A673 (cell line): ENCODE measurements around the gene GPR179. TPM values are rescaled to one million over a fixed set of nuclear protein-coding genes. Genes with fewer than 3 reads are reported as not detected.

Experiments
- BruUV-seq: library from RNA; stranded (reverse); fragments of 400-500 nt; replicated peaks from 2 replicates; lab custom pipeline; 2021; lab: Mats Ljungman, UMichigan
- CTCF ChIA-PET: fragments of 300-600 bp; sonication (Branson Sonifier 250); formaldehyde crosslinking; loops from one replicate; lab custom pipeline; 2022; ENCODE audit warnings: antibody characterized with exemption; lab: Charles Lee
- POLR2A ChIA-PET: fragments of 300-600 bp; sonication (Branson Sonifier 250); formaldehyde crosslinking; loops from one replicate; lab custom pipeline; 2022; ENCODE audit warnings: antibody characterized with exemption; ENCODE audit not compliant: low non-redundant PET; lab: Charles Lee
- DNase-seq: peaks from one replicate; pipeline ENCODE4 v3.0.0-alpha.2; 2015; ENCODE audit warnings: low spot score
- H3K27ac ChIP-seq: fragments of 200-600 bp; sonication (generic); 2 replicates; pipeline ENCODE4 v1.5.1; 2016; ENCODE audit warnings: mixed run types, low read depth, mild to moderate bottlenecking, mixed read lengths, antibody characterized with exemption, low read length; ENCODE audit not compliant: poor library complexity, severe bottlenecking
- H3K27me3 ChIP-seq: fragments of 200-600 bp; sonication (generic); replicated peaks from 2 replicates; pipeline ENCODE4 v1.6.1; 2017; ENCODE audit warnings: mixed run types, low read depth, mild to moderate bottlenecking, mixed read lengths, antibody characterized with exemption, low read length; ENCODE audit not compliant: insufficient read depth, poor library complexity
- H3K36me3 ChIP-seq: fragments of 200-600 bp; sonication (generic); 2 replicates; pipeline ENCODE4 v1.6.1; 2016; ENCODE audit warnings: mixed run types, mild to moderate bottlenecking, mixed read lengths, antibody characterized with exemption, low read length; ENCODE audit not compliant: insufficient read depth, poor library complexity, severe bottlenecking
- H3K4me1 ChIP-seq: fragments of 200-600 bp; sonication (generic); 2 replicates; pipeline ENCODE4 v1.6.1; 2017; ENCODE audit warnings: mixed run types, mild to moderate bottlenecking, mixed read lengths, antibody characterized with exemption, low read length; ENCODE audit not compliant: insufficient read depth, poor library complexity, severe bottlenecking
- H3K4me3 ChIP-seq: fragments of 200-600 bp; sonication (generic); 2 replicates; pipeline ENCODE4 v1.5.1; 2016; ENCODE audit warnings: low read depth, mixed run types, mild to moderate bottlenecking, mixed read lengths, low read length; ENCODE audit not compliant: poor library complexity, severe bottlenecking
- H3K9me3 ChIP-seq: fragments of 200-600 bp; sonication (generic); 2 replicates; pipeline ENCODE4 v1.6.1; 2016; ENCODE audit warnings: mixed run types, low read depth, mild to moderate bottlenecking, mixed read lengths, antibody characterized with exemption, low read length; ENCODE audit not compliant: poor library complexity, severe bottlenecking
- CTCF ChIP-seq: fragments of 300-800, 200-600 bp; sonication (generic); conservative IDR thresholded peaks from 2 replicates; pipeline ENCODE4 v1.5.1; 2017; ENCODE audit warnings: low read depth, mild to moderate bottlenecking, antibody characterized with exemption, low read length, moderate library complexity, mixed read lengths
- EZH2 ChIP-seq: fragments of 200-600 bp; sonication (generic); IDR thresholded peaks from 2 replicates; pipeline ENCODE4 v1.6.1; 2017; ENCODE audit warnings: borderline replicate concordance, low read depth, mild to moderate bottlenecking, mixed read lengths, antibody characterized with exemption, low read length; ENCODE audit not compliant: poor library complexity, severe bottlenecking
- intact Hi-C: fragments of 100-400 bp; cut with micrococcal nuclease; formaldehyde crosslinking; loops from one replicate; pipeline ENCODE4 v1.10.0; 2022; ENCODE audit not compliant: unreplicated experiment
- total RNA-seq: library from RNA; stranded (reverse); gene quantifications from 2 replicates; pipeline ENCODE4 v1.2.3, GENCODE V29; 2021

The GPR179 gene
- total RNA-seq, 1 experiment from 2014 or later = 0.04 TPM

GRCh38 chr17:38364741-38365140 is 21.0 kb upstream of the GPR179 start:
- CTCF ChIA-PET = interaction anchor here (0.5 kb wide), 1 partner anchor 82 kb away, joined by 4 read pairs; no protein-coding TSS in a partner anchor
- BruUV-seq = no TSS peak
- Histone ChIP-seq H3K27me3 (no peaks in the 10 kb centered on the region), H3K9me3 (no peaks in the 10 kb centered on the region), H3K36me3 (no peaks in the 10 kb centered on the region), H3K27ac (no peak overlapping the region), H3K4me3 (no peak overlapping the region), H3K4me1 (no peaks in the 10 kb centered on the region)
- POLR2A ChIA-PET = no interaction called here
- intact Hi-C loops = no loop called here
- TF ChIP-seq EZH2 (no peak), CTCF (no peak)
- DNase-seq = no peak

- Histone ChIP-seq H3K4me1 (no peaks in the 10 kb centered on the region), H3K36me3 (no peaks in the 10 kb centered on the region), H3K4me3 (no peak overlapping the region), H3K27ac (no peak overlapping the region), H3K27me3 (no peaks in the 10 kb centered on the region), H3K9me3 (no peaks in the 10 kb centered on the region)
- TF ChIP-seq EZH2 (no peak), CTCF (no peak)
- no peak for DNase-seq
- POLR2A ChIA-PET = no interaction called here
- CTCF ChIA-PET = no interaction called here
- intact Hi-C loops = no loop called here
- BruUV-seq = no TSS peak
Measured at GRCh38 chr17:38363016-38363415, 19.3 kb upstream of the GPR179 start.

- intact Hi-C loops = no loop called here
- H3K36me3 ChIP-seq = no peaks in the 10 kb centered on the region
- no TSS peak for BruUV-seq
- no peaks in the 10 kb centered on the region for H3K4me1 ChIP-seq
- ChIA-PET POLR2A (no interaction called here), CTCF (no interaction called here)
- no peaks in the 10 kb centered on the region for H3K9me3 ChIP-seq
- no peaks in the 10 kb centered on the region for H3K27me3 ChIP-seq
- TF ChIP-seq EZH2 = no peak
- TF ChIP-seq CTCF = no peak
- DNase-seq = no peak
- no peak overlapping the region for H3K27ac ChIP-seq
- H3K4me3 ChIP-seq = no peak overlapping the region
Measured at GRCh38 chr17:38361694-38362465, 18.1 kb upstream of the GPR179 start.
